Mesendoderm (in vitro differentiated cells): ENCODE results near the gene EXOSC9.

ENCODE experiments used
- DNase-seq: peaks from one replicate; pipeline ENCODE4 v3.0.0; 2013
- H2AK5ac ChIP-seq: 2 replicates; pipeline ENCODE4 v1.6.1; 2013; ENCODE audit warnings: low read length, inconsistent platforms
- H2BK120ac ChIP-seq: 2 replicates; pipeline ENCODE4 v1.6.1; 2013; ENCODE audit warnings: low read depth, mild to moderate bottlenecking, low read length, moderate library complexity, mixed read lengths
- H2BK15ac ChIP-seq: replicated peaks from 2 replicates; pipeline ENCODE4 v1.6.1; 2013; ENCODE audit warnings: low read depth, mild to moderate bottlenecking, moderate library complexity
- H2BK5ac ChIP-seq: 2 replicates; pipeline ENCODE4 v1.6.1; 2013; ENCODE audit warnings: low read length, inconsistent platforms
- H3K18ac ChIP-seq: 2 replicates; pipeline ENCODE4 v1.6.1; 2013; ENCODE audit warnings: mild to moderate bottlenecking, low read length, mixed read lengths
- H3K23ac ChIP-seq: one replicate; pipeline ENCODE4 v1.6.1; 2013; ENCODE audit warnings: low read length
- H3K27ac ChIP-seq: 2 replicates; pipeline ENCODE4 v1.5.1; 2013; ENCODE audit warnings: low read depth, mild to moderate bottlenecking, inconsistent platforms, low read length, moderate library complexity
- H3K27me3 ChIP-seq: 2 replicates; pipeline ENCODE4 v1.6.1; 2013; ENCODE audit warnings: low read length, control low read depth, mild to moderate bottlenecking, inconsistent platforms; ENCODE audit not compliant: insufficient read depth, poor library complexity
- H3K36me3 ChIP-seq: 2 replicates; pipeline ENCODE4 v1.6.1; 2013; ENCODE audit warnings: low read length, inconsistent platforms; ENCODE audit not compliant: control insufficient read depth, insufficient read depth
- H3K4ac ChIP-seq: one replicate; pipeline ENCODE4 v1.6.1; 2013; ENCODE audit warnings: low read depth, mild to moderate bottlenecking, low read length, moderate library complexity
- H3K4me1 ChIP-seq: 2 replicates; pipeline ENCODE4 v1.6.1; 2013; ENCODE audit warnings: low read depth, low read length, inconsistent platforms; ENCODE audit not compliant: control insufficient read depth
- H3K4me2 ChIP-seq: 2 replicates; pipeline ENCODE4 v1.6.1; 2013; ENCODE audit warnings: low read length
- H3K4me3 ChIP-seq: 2 replicates; pipeline ENCODE4 v1.5.1; 2013; ENCODE audit warnings: mild to moderate bottlenecking, low read length
- H3K56ac ChIP-seq: one replicate; pipeline ENCODE4 v1.6.1; 2013; ENCODE audit warnings: low read length
- H3K79me1 ChIP-seq: 2 replicates; pipeline ENCODE4 v1.6.1; 2013; ENCODE audit warnings: low read length, inconsistent platforms
- H3K79me2 ChIP-seq: 2 replicates; pipeline ENCODE4 v1.6.1; 2013; ENCODE audit warnings: mild to moderate bottlenecking, low read length; ENCODE audit not compliant: control insufficient read depth, insufficient read depth
- H3K9ac ChIP-seq: 2 replicates; pipeline ENCODE4 v1.6.1; 2013; ENCODE audit warnings: low read length, inconsistent platforms
- H4K5ac ChIP-seq: one replicate; pipeline ENCODE4 v1.6.1; 2013; ENCODE audit warnings: low read length
- H4K8ac ChIP-seq: one replicate; pipeline ENCODE4 v1.6.1; 2013; ENCODE audit warnings: low read depth, mild to moderate bottlenecking, control low read depth, low read length, moderate library complexity
- WGBS: extraction: QIAGEN DNeasy Blood & Tissue Kit; methylation state at CpG from one replicate; pipeline ENCODE4 v1.1.7; 2013; ENCODE audit warnings: low lambda C conversion rate, missing lambda C conversion rate; ENCODE audit not compliant: insufficient coverage; ENCODE audit errors: extremely low coverage; 5-methylcytosine and 5-hydroxymethylcytosine counted together

EXOSC9 gene

DNA sequence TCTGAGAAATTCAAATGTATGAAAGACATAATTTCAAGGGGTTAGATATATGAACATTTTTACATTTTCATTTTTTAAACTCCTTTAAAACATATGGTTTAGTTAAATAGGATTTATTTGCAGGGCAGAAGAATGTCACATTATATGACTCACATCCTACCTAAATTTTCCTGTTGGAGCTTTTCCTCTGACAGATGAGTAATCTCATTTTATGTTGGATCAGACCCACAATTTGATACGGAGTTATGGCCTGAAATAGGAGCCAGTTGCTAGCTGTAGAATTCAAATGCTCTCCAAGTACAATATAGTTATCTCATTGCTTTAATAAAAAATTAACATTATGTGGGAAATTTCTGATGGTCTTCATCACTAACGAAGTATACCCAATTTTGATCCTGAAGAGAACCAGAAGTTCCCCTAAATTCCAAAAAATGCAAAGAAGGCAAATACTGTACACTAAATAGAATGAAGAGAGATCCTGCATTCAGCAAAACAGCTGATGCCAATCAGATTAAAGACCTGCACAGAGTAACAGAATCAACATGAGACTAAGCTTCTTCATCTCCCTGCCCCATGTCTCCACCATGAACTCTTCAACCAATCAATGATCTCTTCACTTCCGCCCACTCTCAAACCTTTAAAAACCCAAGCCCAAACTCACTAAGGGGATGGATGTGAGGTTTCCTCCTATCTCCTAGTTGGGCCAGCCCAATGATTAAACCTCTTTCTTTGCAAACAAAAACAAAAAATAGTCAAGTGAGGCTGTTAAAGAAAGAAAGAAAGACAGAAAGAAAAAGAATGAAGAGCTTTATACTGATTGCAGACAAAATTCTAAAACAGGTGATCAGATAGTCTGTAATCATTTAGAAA lies 10.9 kb upstream of the EXOSC9 start:
- Histone ChIP-seq H3K4me3 (no peak overlapping the region), H3K27ac (no peak overlapping the region), H3K36me3 (no peaks in the 10 kb centered on the region), H3K4me1 (no peaks in the 10 kb centered on the region), H4K5ac (no peak overlapping the region), H3K79me2 (no peaks in the 10 kb centered on the region), H3K18ac (no peak overlapping the region), H2BK5ac (no peak overlapping the region), H3K23ac (no peak overlapping the region), H3K4me2 (no peak overlapping the region), H2AK5ac (no peak overlapping the region), H3K4ac (no peak overlapping the region), H2BK15ac (no peak overlapping the region), H3K27me3 (no peaks in the 10 kb centered on the region), H3K9ac (no peak overlapping the region), H3K56ac (no peak overlapping the region), H3K79me1 (no peaks in the 10 kb centered on the region), H2BK120ac (no peak overlapping the region), H4K8ac (no peak overlapping the region)
- no CpG with 5 or more reads among the region's 3 CpGs for WGBS
- no peak for DNase-seq

DNA sequence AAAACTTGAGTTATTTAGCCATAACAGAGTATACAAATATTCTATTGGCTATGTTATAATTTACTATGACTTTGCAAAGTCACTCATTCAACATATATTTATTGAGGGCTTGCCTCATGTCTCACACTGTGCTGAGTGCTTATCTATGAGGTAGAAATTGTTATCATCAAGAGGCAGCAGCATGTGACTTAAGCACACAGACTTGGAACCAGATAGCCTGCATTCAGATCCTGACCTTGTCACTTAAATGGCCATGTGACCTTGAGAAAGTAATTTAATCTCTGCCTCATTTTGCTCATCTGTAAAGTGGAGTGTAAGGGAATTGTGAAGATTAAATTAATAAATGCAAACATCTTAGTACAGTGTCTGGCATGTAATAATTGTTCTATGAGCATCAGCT lies 10.1 kb upstream of the EXOSC9 start:
- Histone ChIP-seq H3K27ac (no peak overlapping the region), H3K36me3 (no peaks in the 10 kb centered on the region), H2AK5ac (no peak overlapping the region), H3K4ac (no peak overlapping the region), H2BK5ac (no peak overlapping the region), H3K4me1 (no peaks in the 10 kb centered on the region), H3K9ac (no peak overlapping the region), H3K27me3 (no peaks in the 10 kb centered on the region), H3K18ac (no peak overlapping the region), H2BK15ac (no peak overlapping the region), H3K4me2 (no peak overlapping the region), H3K23ac (no peak overlapping the region), H3K56ac (no peak overlapping the region), H4K8ac (no peak overlapping the region), H3K4me3 (no peak overlapping the region), H2BK120ac (no peak overlapping the region), H4K5ac (no peak overlapping the region), H3K79me2 (no peaks in the 10 kb centered on the region), H3K79me1 (no peaks in the 10 kb centered on the region)
- DNase-seq, result peak; percentile 9

DNA sequence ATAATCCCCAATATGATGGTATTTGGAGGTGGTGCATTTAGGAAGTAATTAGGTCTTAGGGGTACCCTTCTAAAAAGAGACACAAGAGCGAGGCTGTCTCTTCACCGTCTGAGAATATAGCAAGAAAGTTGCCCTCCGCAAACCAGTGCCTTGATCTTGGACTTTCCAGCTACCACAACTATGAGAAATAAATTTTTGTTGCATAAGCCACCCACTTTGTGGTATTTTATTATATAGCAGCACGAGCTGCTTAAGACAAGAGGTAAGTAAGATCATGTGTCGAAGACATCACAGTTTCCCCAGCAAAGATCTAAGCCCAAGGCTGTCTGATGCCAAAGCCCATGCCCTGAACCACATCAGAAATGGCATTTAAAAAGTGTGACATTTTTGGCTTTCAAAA lies 9.6 kb upstream of the EXOSC9 start:
- no peak overlapping the region for H2AK5ac ChIP-seq
- H3K9ac ChIP-seq, result no peak overlapping the region
- H3K4me1 ChIP-seq, result no peaks in the 10 kb centered on the region
- H3K18ac ChIP-seq, result no peak overlapping the region
- H3K36me3 ChIP-seq, result no peaks in the 10 kb centered on the region
- no peak overlapping the region for H3K4ac ChIP-seq
- H3K27ac ChIP-seq, result no peak overlapping the region
- no peaks in the 10 kb centered on the region for H3K27me3 ChIP-seq
- H3K23ac ChIP-seq, result no peak overlapping the region
- no peak for DNase-seq
- no peak overlapping the region for H4K8ac ChIP-seq
- H3K4me3 ChIP-seq, result no peak overlapping the region
- no CpG with 5 or more reads among the region's 5 CpGs for WGBS
- no peak overlapping the region for H4K5ac ChIP-seq
- no peak overlapping the region for H2BK120ac ChIP-seq
- no peaks in the 10 kb centered on the region for H3K79me1 ChIP-seq
- H3K79me2 ChIP-seq, result no peaks in the 10 kb centered on the region
- no peak overlapping the region for H3K4me2 ChIP-seq
- no peak overlapping the region for H2BK15ac ChIP-seq
- no peak overlapping the region for H3K56ac ChIP-seq
- no peak overlapping the region for H2BK5ac ChIP-seq

GRCh38 chr4:121792966-121793365 lies 8.2 kb upstream of the EXOSC9 start:
- Histone ChIP-seq H4K5ac (no peak overlapping the region), H3K27me3 (no peaks in the 10 kb centered on the region), H2BK15ac (no peak overlapping the region), H3K23ac (no peak overlapping the region), H3K79me1 (no peaks in the 10 kb centered on the region), H3K9ac (no peak overlapping the region), H3K4ac (no peak overlapping the region), H3K4me1 (no peaks in the 10 kb centered on the region), H2BK5ac (no peak overlapping the region), H3K36me3 (no peaks in the 10 kb centered on the region), H2BK120ac (no peak overlapping the region), H4K8ac (no peak overlapping the region), H3K27ac (no peak overlapping the region), H3K56ac (no peak overlapping the region), H3K18ac (no peak overlapping the region), H2AK5ac (no peak overlapping the region), H3K4me3 (no peak overlapping the region), H3K79me2 (no peaks in the 10 kb centered on the region), H3K4me2 (no peak overlapping the region)
- no peak for DNase-seq
- WGBS, result no CpG with 5 or more reads among the region's 2 CpGs

DNA sequence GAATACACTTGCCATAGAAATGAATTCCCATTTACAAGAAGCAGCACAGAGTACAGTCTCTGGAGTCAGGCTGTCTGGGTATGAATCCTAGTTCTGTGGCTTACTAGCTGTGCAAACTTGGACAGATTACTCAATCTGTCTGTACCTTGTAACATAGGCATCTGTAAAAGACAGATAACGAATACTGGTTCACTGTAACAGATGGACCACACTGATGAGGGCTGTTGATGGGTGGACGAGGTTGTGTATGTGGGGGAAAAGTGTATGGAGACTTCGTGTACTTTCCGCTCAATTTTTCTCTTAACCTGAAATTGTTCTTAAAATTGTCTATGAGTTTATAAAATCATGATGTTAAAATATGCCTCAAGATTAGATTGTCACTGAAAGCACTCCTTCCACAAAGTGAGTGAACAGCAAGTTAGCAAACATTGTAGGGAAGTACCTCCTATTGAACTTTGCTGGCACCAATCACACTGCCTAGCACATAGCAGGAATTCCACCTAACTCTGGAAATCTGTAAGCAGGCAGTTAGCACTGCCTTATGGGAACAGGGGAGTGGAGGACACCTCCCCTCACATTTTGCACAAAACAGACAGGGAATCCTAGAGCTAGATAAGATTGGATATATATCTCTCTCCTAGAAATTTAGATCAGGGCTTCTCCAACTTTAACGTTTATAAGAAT lies 6.5 kb upstream of the EXOSC9 start:
- Histone ChIP-seq H3K4ac (no peak overlapping the region), H3K27ac (no peak overlapping the region), H3K23ac (no peak overlapping the region), H3K18ac (no peak overlapping the region), H3K79me1 (no peaks in the 10 kb centered on the region), H4K5ac (no peak overlapping the region), H3K9ac (no peak overlapping the region), H2BK15ac (no peak overlapping the region), H2BK5ac (no peak overlapping the region), H3K4me3 (no peak overlapping the region), H4K8ac (no peak overlapping the region), H3K36me3 (no peaks in the 10 kb centered on the region), H3K4me1 (no peaks in the 10 kb centered on the region), H3K4me2 (no peak overlapping the region), H2AK5ac (no peak overlapping the region), H3K56ac (no peak overlapping the region), H3K79me2 (no peaks in the 10 kb centered on the region), H2BK120ac (no peak overlapping the region), H3K27me3 (no peaks in the 10 kb centered on the region)
- WGBS, result no CpG with 5 or more reads among the region's 5 CpGs
- DNase-seq, result peak; percentile 15
